Measurements from ENCODE around the gene KCNJ6.

- TF ChIP-seq ESRRG (CRISPR knock-in tag; IDR thresholded peaks at IDR 0.05) = no peak
- no peak for TF ChIP-seq ZNF70 (CRISPR knock-in tag; IDR thresholded peaks at IDR 0.05)
Measured at GRCh38 chr21:37757606-37758376, 158.5 kb downstream of the KCNJ6 start.

All from SK-N-SH treated with all-trans-retinoic acid at 6 μM for 48 hours (cell line).